ENCODE data around the gene CNTNAP2.
"Not testable (repeated sequence)": the region's sequence is repeated elsewhere in the genome, so short reads cannot be mapped to it uniquely, and the experiment has no call there.

Gene CNTNAP2

DNA sequence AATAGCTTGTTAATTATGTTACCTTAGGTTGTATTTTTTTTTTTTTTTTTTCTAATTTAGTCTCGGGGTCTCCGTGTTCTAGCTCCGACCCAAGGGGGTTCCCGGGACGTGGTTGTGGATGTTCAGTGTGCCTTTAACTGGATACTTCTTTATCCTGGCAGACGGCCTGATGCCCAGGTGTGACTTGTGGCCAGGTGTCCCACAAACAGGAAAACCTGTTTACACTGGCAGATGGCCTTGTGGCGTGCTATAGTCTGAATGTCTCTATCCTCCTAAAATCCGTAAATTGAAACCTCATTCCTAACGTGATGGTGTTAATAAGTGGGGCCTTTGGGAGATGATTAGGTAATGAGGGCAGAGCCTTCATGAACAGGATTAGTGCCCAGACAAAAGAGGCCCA is 1927.6 kb downstream of the CNTNAP2 start:
- no peaks in the 10 kb centered on the region for H3K27me3 ChIP-seq (ENCODE audit: control insufficient read depth, insufficient read depth, low read length)
- no peak overlapping the region for H3K9ac ChIP-seq (ENCODE audit: low read length)
- H3K4me1 ChIP-seq (ENCODE audit: control insufficient read depth, low read depth, low read length), result no peaks in the 10 kb centered on the region
- no peaks in the 10 kb centered on the region for H3K36me3 ChIP-seq (ENCODE audit: control insufficient read depth, low read depth, low read length)
- H3K9me3 ChIP-seq (ENCODE audit: control insufficient read depth, low read depth, low read length), result no peaks in the 10 kb centered on the region
- no peak overlapping the region for H3K4me3 ChIP-seq (ENCODE audit: low read length)
- H3K27ac ChIP-seq (ENCODE audit: low read length), result no peak overlapping the region

DNA sequence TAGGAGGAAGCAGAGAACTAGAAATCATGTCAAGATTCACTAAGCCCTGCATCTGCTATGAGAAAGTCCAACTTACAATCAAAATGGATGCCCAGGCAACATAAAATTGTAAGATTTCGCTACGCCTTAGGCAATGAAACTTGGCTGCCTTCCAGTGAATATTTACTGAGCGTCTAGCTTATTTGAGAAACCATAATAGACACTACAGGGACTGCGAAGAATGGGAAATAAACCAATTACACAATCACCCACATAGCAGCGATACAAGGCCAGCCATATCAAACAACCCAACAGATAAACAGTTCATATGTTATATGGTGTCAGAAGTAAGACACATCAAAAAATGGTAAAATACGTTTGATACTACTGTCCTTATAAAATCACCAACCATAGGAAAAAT is 1928.9 kb downstream of the CNTNAP2 start:
- no peaks in the 10 kb centered on the region for H3K36me3 ChIP-seq (ENCODE audit: control insufficient read depth, low read depth, low read length)
- H3K27me3 ChIP-seq (ENCODE audit: control insufficient read depth, insufficient read depth, low read length), result no peaks in the 10 kb centered on the region
- no peaks in the 10 kb centered on the region for H3K4me1 ChIP-seq (ENCODE audit: control insufficient read depth, low read depth, low read length)
- H3K4me3 ChIP-seq (ENCODE audit: low read length), result no peak overlapping the region
- H3K27ac ChIP-seq (ENCODE audit: low read length), result no peak overlapping the region
- H3K9me3 ChIP-seq (ENCODE audit: control insufficient read depth, low read depth, low read length), result no peaks in the 10 kb centered on the region
- no peak overlapping the region for H3K9ac ChIP-seq (ENCODE audit: low read length)

DNA sequence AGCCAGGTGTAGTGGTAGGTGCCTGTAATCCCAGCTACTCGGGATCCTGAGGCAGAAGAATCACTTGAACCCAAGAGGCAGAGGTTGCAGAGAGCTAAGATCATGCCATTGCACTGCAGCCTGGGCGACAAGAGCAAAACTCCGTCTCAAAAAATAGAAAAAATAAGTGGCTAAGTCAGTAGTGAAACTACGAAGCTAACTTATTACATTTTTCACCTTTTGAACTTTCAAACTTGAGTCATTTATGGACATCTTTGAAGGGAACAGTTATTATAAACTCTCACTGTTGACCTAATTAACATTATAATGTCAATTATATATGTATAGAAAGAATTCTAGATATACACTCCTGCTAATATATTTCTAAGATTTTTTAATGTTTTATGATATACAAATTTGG is 1932.5 kb downstream of the CNTNAP2 start:
- H3K4me1 ChIP-seq (ENCODE audit: control insufficient read depth, low read depth, low read length), result no peaks in the 10 kb centered on the region

DNA sequence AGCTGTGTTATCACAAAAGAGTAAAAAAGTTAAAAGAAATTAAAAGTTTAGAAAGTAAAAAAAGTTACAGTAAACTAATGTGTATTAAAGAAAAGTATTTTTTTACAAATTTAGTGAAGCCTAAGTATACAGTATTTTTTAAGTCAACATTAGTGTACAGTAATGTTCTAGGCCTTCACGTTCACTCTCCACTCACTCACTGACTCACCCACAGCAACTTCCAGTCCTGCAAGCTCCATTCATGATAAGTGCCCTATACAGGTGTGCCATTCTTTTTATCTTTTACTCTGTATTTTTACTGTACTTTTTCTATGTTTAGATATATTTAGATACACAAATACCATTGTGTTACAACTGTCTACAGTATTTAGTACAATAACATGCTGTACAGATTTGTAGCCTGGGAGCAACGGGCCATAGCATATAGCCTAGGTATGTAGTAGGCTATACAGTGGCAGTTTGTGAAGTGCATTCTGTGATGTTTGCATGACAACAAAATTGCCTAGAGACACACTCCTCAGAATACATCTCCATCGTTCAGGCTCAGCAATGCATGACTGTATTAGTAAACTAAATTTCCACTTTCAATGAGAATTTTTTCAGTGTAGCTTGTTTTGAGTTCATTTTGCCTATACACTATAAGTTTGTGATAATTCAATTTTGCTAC is 1934.0 kb downstream of the CNTNAP2 start:
- no peaks in the 10 kb centered on the region for H3K36me3 ChIP-seq (ENCODE audit: control insufficient read depth, low read depth, low read length)
- no peaks in the 10 kb centered on the region for H3K4me1 ChIP-seq (ENCODE audit: control insufficient read depth, low read depth, low read length)
- H3K4me3 ChIP-seq (ENCODE audit: low read length), result no peak overlapping the region
- no peaks in the 10 kb centered on the region for H3K9me3 ChIP-seq (ENCODE audit: control insufficient read depth, low read depth, low read length)
- H3K27me3 ChIP-seq (ENCODE audit: control insufficient read depth, insufficient read depth, low read length), result no peaks in the 10 kb centered on the region
- no peak overlapping the region for H3K9ac ChIP-seq (ENCODE audit: low read length)
- no peak overlapping the region for H3K27ac ChIP-seq (ENCODE audit: low read length)

More for the DNA sequence above, 1932.5 kb downstream of the CNTNAP2 start:
- H3K36me3 ChIP-seq (ENCODE audit: control insufficient read depth, low read depth, low read length), result no peaks in the 10 kb centered on the region
- no peak overlapping the region for H3K27ac ChIP-seq (ENCODE audit: low read length)
- no peak overlapping the region for H3K4me3 ChIP-seq (ENCODE audit: low read length)
- no peaks in the 10 kb centered on the region for H3K9me3 ChIP-seq (ENCODE audit: control insufficient read depth, low read depth, low read length)
- H3K9ac ChIP-seq (ENCODE audit: low read length), result no peak overlapping the region
- no peaks in the 10 kb centered on the region for H3K27me3 ChIP-seq (ENCODE audit: control insufficient read depth, insufficient read depth, low read length)

DNA sequence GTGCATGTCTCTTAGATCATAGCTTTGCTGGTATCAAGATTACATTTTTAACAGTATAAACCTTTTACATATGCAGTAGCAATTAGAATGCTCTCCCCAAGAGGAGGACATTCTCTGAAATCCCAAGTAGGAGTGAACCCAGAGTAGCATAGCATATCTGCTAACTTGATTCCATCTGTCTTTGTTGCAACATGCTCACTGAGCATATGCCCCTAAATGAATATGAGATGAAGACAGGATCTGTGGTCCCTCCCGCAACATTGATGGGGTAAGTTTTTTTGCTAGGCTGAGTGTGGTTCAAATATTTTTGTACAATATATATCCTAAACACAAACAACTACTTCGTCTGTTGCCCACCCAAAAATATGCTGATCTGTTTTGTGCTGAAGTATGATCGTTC is 1939.8 kb downstream of the CNTNAP2 start:
- Histone ChIP-seq H3K4me1 (ENCODE audit: control insufficient read depth, low read depth, low read length) (no peaks in the 10 kb centered on the region), H3K9me3 (ENCODE audit: control insufficient read depth, low read depth, low read length) (no peaks in the 10 kb centered on the region), H3K9ac (ENCODE audit: low read length) (no peak overlapping the region), H3K27me3 (ENCODE audit: control insufficient read depth, insufficient read depth, low read length) (no peaks in the 10 kb centered on the region), H3K36me3 (ENCODE audit: control insufficient read depth, low read depth, low read length) (no peaks in the 10 kb centered on the region), H3K4me3 (ENCODE audit: low read length) (no peak overlapping the region), H3K27ac (ENCODE audit: low read length) (no peak overlapping the region)

DNA sequence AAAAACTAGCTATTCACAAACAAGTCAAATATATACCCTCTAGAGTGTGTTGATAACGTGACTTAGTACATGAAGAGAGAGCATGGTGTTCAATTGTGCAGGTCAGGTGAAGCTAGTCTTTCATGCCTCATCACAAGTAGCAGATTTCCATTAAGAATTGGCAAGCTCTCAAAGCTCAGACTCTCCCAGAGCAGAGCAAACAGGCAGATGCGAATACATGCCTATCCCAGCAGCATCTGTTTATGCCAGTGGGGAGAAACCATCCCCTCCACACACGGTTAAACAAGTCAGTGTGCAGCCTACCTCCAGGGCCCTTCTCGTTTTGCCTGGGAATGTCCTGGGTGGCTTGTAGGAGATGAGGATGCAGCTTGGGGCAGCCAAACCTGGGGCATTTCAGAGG is 1941.5 kb downstream of the CNTNAP2 start:
- H3K36me3 ChIP-seq (ENCODE audit: control insufficient read depth, low read depth, low read length), result no peaks in the 10 kb centered on the region
- H3K9me3 ChIP-seq (ENCODE audit: control insufficient read depth, low read depth, low read length), result no peaks in the 10 kb centered on the region
- no peak overlapping the region for H3K4me3 ChIP-seq (ENCODE audit: low read length)
- H3K27ac ChIP-seq (ENCODE audit: low read length), result no peak overlapping the region
- H3K4me1 ChIP-seq (ENCODE audit: control insufficient read depth, low read depth, low read length), result no peaks in the 10 kb centered on the region
- no peaks in the 10 kb centered on the region for H3K27me3 ChIP-seq (ENCODE audit: control insufficient read depth, insufficient read depth, low read length)
- H3K9ac ChIP-seq (ENCODE audit: low read length), result no peak overlapping the region

DNA sequence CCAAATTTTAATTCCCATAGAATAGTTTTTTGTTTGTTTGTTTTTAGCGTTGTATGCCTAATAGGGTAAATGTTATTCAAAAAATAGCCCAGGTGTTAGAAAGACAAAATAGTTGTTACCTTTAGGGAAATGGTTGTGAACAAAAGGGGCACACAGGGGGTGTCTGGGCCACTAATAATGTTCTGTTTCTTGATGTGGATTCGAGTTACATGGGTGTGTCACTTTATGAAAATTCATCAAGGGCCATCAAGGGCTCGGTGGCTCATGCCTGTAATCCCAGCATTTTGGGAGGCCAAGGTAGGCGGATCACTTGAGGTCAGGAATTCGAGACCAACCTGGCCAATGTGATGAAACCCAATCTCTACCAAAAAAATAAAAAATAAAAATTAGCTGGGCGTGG is 1942.2 kb downstream of the CNTNAP2 start:
- Histone ChIP-seq H3K36me3 (ENCODE audit: control insufficient read depth, low read depth, low read length) (no peaks in the 10 kb centered on the region), H3K9ac (ENCODE audit: low read length) (no peak overlapping the region), H3K9me3 (ENCODE audit: control insufficient read depth, low read depth, low read length) (no peaks in the 10 kb centered on the region), H3K4me1 (ENCODE audit: control insufficient read depth, low read depth, low read length) (no peaks in the 10 kb centered on the region), H3K27ac (ENCODE audit: low read length) (no peak overlapping the region), H3K27me3 (ENCODE audit: control insufficient read depth, insufficient read depth, low read length) (no peaks in the 10 kb centered on the region), H3K4me3 (ENCODE audit: low read length) (no peak overlapping the region)

DNA sequence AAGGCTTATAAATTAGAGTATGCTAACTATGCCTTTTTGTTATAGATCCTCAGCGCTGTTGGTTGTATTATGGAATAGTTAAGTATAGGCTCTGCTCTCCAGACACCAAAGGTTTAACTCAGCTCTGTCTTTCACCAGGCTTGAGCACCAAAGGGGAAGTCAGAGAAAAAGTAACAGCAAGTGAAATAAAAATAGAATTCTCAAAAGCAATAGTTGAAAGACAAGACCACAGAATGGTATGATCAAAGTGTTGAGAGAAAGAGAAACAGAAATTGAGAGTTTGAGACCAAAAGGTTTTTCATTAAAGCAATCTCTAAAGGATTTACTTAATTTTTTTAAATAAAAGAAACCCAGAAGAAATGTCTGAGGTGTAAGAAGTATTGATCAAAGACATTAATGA is 1944.1 kb downstream of the CNTNAP2 start:
- Histone ChIP-seq H3K9ac (ENCODE audit: low read length) (no peak overlapping the region), H3K27me3 (ENCODE audit: control insufficient read depth, insufficient read depth, low read length) (no peaks in the 10 kb centered on the region), H3K4me3 (ENCODE audit: low read length) (no peak overlapping the region), H3K9me3 (ENCODE audit: control insufficient read depth, low read depth, low read length) (no peaks in the 10 kb centered on the region), H3K36me3 (ENCODE audit: control insufficient read depth, low read depth, low read length) (no peaks in the 10 kb centered on the region), H3K27ac (ENCODE audit: low read length) (no peak overlapping the region), H3K4me1 (ENCODE audit: control insufficient read depth, low read depth, low read length) (no peaks in the 10 kb centered on the region)

DNA sequence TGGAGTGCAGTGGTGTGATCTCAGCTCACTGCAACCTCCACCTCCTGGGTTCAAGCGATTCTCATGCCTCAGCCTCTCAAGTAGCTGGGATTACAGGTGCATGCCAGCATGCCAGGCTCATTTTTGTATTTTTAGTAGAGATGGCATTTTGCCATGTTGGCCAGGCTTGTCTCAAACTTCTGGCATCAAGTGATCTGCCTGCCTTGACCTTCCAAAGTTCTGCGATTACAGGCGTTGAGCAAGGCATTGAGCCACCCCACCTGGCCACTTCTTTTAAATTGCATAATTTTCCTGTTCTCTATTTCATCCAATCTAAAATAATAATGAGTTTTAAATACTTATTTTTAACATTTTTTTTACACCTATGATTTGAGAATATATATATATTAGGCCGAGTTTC is 1961.5 kb downstream of the CNTNAP2 start:
- not testable (repeated sequence) for H3K4me3 ChIP-seq (ENCODE audit: low read length); H3K36me3 ChIP-seq (ENCODE audit: control insufficient read depth, low read depth, low read length); H3K4me1 ChIP-seq (ENCODE audit: control insufficient read depth, low read depth, low read length); H3K9me3 ChIP-seq (ENCODE audit: control insufficient read depth, low read depth, low read length); H3K27ac ChIP-seq (ENCODE audit: low read length); H3K27me3 ChIP-seq (ENCODE audit: control insufficient read depth, insufficient read depth, low read length); H3K9ac ChIP-seq (ENCODE audit: low read length)

DNA sequence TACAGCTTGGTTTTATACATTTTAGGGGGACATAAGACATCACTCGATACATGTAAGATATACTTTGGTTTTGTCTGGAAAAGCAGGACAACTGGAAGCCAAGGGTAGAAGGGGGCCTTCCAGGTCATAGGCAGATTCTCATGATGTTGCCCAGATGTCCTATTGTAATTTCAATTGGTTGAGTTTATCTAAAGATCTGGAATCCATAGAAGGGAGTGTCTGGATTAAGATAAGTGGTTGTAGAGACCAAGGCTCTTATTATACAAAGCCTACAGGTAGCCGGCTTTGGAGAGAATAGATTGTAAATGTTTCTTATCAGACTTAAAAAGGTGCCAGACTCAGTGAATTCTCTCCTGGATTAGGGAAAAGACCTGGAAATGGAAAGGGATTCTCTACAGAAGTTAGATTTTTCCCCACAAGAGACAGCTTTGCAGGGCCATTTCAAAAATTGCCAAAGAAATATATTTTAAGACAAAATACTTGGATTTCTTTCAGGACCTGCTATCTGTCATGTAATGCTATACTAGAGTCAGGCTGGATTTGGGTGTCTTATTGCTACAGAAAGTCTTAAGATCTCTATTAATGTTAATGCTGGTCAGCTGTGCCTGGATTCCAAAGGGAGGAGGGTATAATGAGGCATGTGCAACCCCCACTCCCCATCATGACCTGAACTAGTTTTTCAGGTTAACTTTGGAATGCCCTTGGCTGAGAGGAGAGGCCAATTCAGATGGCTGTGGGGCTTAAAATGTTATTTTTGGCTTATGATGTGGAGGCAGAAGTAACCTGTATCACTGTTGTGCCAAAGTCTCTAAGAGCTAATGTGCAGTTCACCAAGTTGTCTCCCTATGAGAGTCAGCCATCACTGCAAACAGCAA is 1962.8 kb downstream of the CNTNAP2 start:
- H3K27me3 ChIP-seq (ENCODE audit: control insufficient read depth, insufficient read depth, low read length), result no peaks in the 10 kb centered on the region
- no peak overlapping the region for H3K27ac ChIP-seq (ENCODE audit: low read length)
- no peak overlapping the region for H3K9ac ChIP-seq (ENCODE audit: low read length)
- no peaks in the 10 kb centered on the region for H3K36me3 ChIP-seq (ENCODE audit: control insufficient read depth, low read depth, low read length)
- H3K9me3 ChIP-seq (ENCODE audit: control insufficient read depth, low read depth, low read length), result no peaks in the 10 kb centered on the region
- peaks cover 7% of the 10 kb centered on the region for H3K4me1 ChIP-seq (ENCODE audit: control insufficient read depth, low read depth, low read length)
- no peak overlapping the region for H3K4me3 ChIP-seq (ENCODE audit: low read length)

DNA sequence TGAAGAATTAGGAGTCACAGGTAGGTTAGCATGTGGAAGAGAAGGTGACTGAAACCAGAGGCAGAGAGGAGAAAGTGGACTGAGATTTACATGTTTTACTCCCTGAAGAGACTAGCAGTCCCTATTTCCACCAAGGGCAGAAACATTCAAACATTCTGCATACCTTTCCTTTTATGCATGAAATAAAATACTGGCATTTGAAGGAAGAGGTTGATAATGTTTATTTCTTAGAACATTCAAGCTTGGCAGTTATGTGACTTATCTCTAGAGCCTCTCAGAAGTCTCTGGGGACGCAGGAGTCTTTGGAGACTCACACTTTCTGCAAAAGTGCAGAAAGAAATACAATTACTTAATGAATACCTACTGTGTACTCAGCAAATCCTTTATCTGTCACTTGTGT is 1966.8 kb downstream of the CNTNAP2 start:
- Histone ChIP-seq H3K4me1 (ENCODE audit: control insufficient read depth, low read depth, low read length) (peaks cover 7% of the 10 kb centered on the region), H3K27me3 (ENCODE audit: control insufficient read depth, insufficient read depth, low read length) (no peaks in the 10 kb centered on the region), H3K36me3 (ENCODE audit: control insufficient read depth, low read depth, low read length) (no peaks in the 10 kb centered on the region), H3K4me3 (ENCODE audit: low read length) (no peak overlapping the region), H3K27ac (ENCODE audit: low read length) (no peak overlapping the region), H3K9me3 (ENCODE audit: control insufficient read depth, low read depth, low read length) (no peaks in the 10 kb centered on the region), H3K9ac (ENCODE audit: low read length) (no peak overlapping the region)

DNA sequence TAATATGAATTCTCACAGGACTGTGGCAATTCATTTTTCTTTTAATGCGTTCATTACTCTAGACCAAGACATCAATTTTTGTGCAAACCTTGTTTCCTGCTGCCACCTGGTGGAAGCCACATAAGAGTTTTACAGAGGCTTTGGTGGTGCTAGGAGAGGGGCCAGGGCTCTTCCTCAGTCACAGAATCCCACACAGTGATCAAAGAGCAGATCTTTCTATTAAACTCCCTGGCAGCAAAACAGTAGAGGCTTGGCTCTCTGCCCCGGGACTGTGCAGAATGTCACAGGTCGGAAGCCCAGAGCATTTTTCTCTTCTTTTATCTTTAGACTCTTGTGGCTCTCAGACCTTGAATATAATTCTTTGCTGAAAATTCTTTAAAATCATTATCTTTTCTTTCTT is 1967.5 kb downstream of the CNTNAP2 start:
- Histone ChIP-seq H3K4me1 (ENCODE audit: control insufficient read depth, low read depth, low read length) (peaks cover 7% of the 10 kb centered on the region), H3K4me3 (ENCODE audit: low read length) (no peak overlapping the region)

More for the DNA sequence above, 1967.5 kb downstream of the CNTNAP2 start:
- Histone ChIP-seq H3K27me3 (ENCODE audit: control insufficient read depth, insufficient read depth, low read length) (no peaks in the 10 kb centered on the region), H3K9ac (ENCODE audit: low read length) (no peak overlapping the region), H3K9me3 (ENCODE audit: control insufficient read depth, low read depth, low read length) (no peaks in the 10 kb centered on the region), H3K36me3 (ENCODE audit: control insufficient read depth, low read depth, low read length) (no peaks in the 10 kb centered on the region), H3K27ac (ENCODE audit: low read length) (no peak overlapping the region)
